GM23338 (cell line): ENCODE data around the gene PPP2R5C. TPM values are rescaled to one million over a fixed set of nuclear protein-coding genes. Genes with fewer than 3 reads are reported as not detected.

Experiments used
- ATAC-seq: fragments of 200-7000 bp; cut with Tn5 transposase; 3 replicates; pipeline ENCODE4 v1.9.1; 2020
- DNase-seq: peaks from one replicate; pipeline ENCODE4 v3.0.0-alpha.2; 2015; ENCODE audit warnings: low spot score
- H2AFZ ChIP-seq: fragments of 200-600 bp; sonication (generic); 2 replicates; pipeline ENCODE4 v1.8.0; 2016; ENCODE audit warnings: antibody characterized with exemption, mild to moderate bottlenecking, moderate library complexity
- H3F3A ChIP-seq: fragments of 200-600 bp; sonication (generic); replicated peaks from 2 replicates; pipeline ENCODE4 v1.8.0; 2017; ENCODE audit warnings: antibody characterized with exemption, mixed run types, low read depth
- H3K27ac ChIP-seq: fragments of 200-600 bp; sonication (generic); 2 replicates; pipeline ENCODE4 v1.6.1; 2016; ENCODE audit warnings: low read depth
- H3K27me3 ChIP-seq: fragments of 200-600 bp; sonication (generic); 2 replicates; pipeline ENCODE4 v1.8.0; 2016; ENCODE audit warnings: mild to moderate bottlenecking, mixed run types, moderate library complexity; ENCODE audit not compliant: insufficient read depth
- H3K36me3 ChIP-seq: fragments of 200-600 bp; sonication (generic); 2 replicates; pipeline ENCODE4 v1.8.0; 2016; ENCODE audit warnings: mild to moderate bottlenecking; ENCODE audit not compliant: insufficient read depth
- H3K4me1 ChIP-seq: fragments of 200-600 bp; sonication (generic); 2 replicates; pipeline ENCODE4 v1.8.0; 2016; ENCODE audit warnings: mild to moderate bottlenecking, moderate library complexity; ENCODE audit not compliant: insufficient read depth
- H3K4me2 ChIP-seq: fragments of 200-600 bp; sonication (generic); 2 replicates; pipeline ENCODE4 v1.7.1; 2017; ENCODE audit warnings: mixed run types
- H3K4me3 ChIP-seq: fragments of 200-600 bp; sonication (generic); 2 replicates; pipeline ENCODE4 v1.6.1; 2016; ENCODE audit warnings: mixed run types
- H3K79me2 ChIP-seq: fragments of 200-600 bp; sonication (generic); replicated peaks from 2 replicates; pipeline ENCODE4 v1.8.0; 2017; ENCODE audit warnings: mild to moderate bottlenecking; ENCODE audit not compliant: insufficient read depth
- H3K9me2 ChIP-seq: fragments of 200-600 bp; sonication (generic); 2 replicates; pipeline ENCODE4 v1.8.0; 2017; ENCODE audit not compliant: insufficient read depth
- H4K20me1 ChIP-seq: fragments of 200-600 bp; sonication (generic); replicated peaks from 2 replicates; pipeline ENCODE4 v1.8.0; 2017; ENCODE audit warnings: mild to moderate bottlenecking; ENCODE audit not compliant: insufficient read depth
- H3K27ac Mint-ChIP-seq: 2 replicates; pipeline ENCODE4 v1.8.0; 2020; ENCODE audit warnings: inconsistent platforms, mild to moderate bottlenecking, moderate library complexity, mixed read lengths
- H3K27me3 Mint-ChIP-seq: 3 replicates; pipeline ENCODE4 v1.8.0; 2022; ENCODE audit warnings: low read depth, mild to moderate bottlenecking, moderate library complexity, mixed read lengths, inconsistent platforms; ENCODE audit not compliant: insufficient read depth, poor library complexity
- H3K36me3 Mint-ChIP-seq: 3 replicates; pipeline ENCODE4 v1.8.0; 2021; ENCODE audit warnings: low read depth, mild to moderate bottlenecking, inconsistent platforms, moderate library complexity, mixed read lengths
- H3K4me1 Mint-ChIP-seq: 3 replicates; pipeline ENCODE4 v1.8.0; 2020; ENCODE audit warnings: mild to moderate bottlenecking, inconsistent platforms, mixed read lengths
- H3K4me3 Mint-ChIP-seq: 3 replicates; pipeline ENCODE4 v1.8.0; 2021; ENCODE audit warnings: moderate library complexity, mild to moderate bottlenecking, inconsistent platforms, mixed read lengths
- H3K9me3 Mint-ChIP-seq: 3 replicates; pipeline ENCODE4 v1.8.0; 2020; ENCODE audit warnings: moderate library complexity, mild to moderate bottlenecking, inconsistent platforms, mixed read lengths
- CREB1 ChIP-seq: fragments of 250-450 bp; sonication (Bioruptor Pico); IDR thresholded peaks from 2 replicates; pipeline ENCODE4 v1.5.0; 2020; ENCODE audit warnings: low read depth, mild to moderate bottlenecking, moderate library complexity
- CTCF ChIP-seq, 2 experiments: fragments of 200-600 bp in 1 of 2; sonication (generic) in 1 of 2; conservative IDR thresholded peaks; 2 replicates each; pipeline versions ENCODE4 v1.5.1 to v1.6.1; 2016 to 2017; ENCODE audit warnings: antibody characterized with exemption in 2 of 2, low read depth in 2 of 2, mild to moderate bottlenecking in 2 of 2, moderate library complexity in 1 of 2
- ETS1 ChIP-seq: IDR thresholded peaks from 2 replicates; pipeline ENCODE4 v1.6.1; 2016; ENCODE audit warnings: antibody characterized with exemption
- POLR2AphosphoS5 ChIP-seq: IDR thresholded peaks from 2 replicates; pipeline ENCODE4 v1.6.1; 2016; ENCODE audit warnings: antibody characterized with exemption, low read depth
- REST ChIP-seq: IDR thresholded peaks from one replicate; pipeline ENCODE4 v1.6.1; 2018; ENCODE audit warnings: antibody characterized with exemption; ENCODE audit not compliant: unreplicated experiment
- STAT1 ChIP-seq: IDR thresholded peaks from one replicate; pipeline ENCODE4 v1.6.1; 2016; ENCODE audit warnings: antibody characterized with exemption; ENCODE audit not compliant: unreplicated experiment
- ZNF331 ChIP-seq: fragments of 250-450 bp; sonication (Bioruptor Pico); IDR thresholded peaks from 2 replicates; pipeline ENCODE4 v1.5.0; 2020; ENCODE audit warnings: low read depth, mild to moderate bottlenecking, moderate library complexity
- ZNF462 ChIP-seq: fragments of 250-450 bp; sonication (Bioruptor Pico); IDR thresholded peaks from 2 replicates; pipeline ENCODE4 v1.5.0; 2020; ENCODE audit warnings: mild to moderate bottlenecking, moderate library complexity
- polyA plus RNA-seq: library from polyadenylated mRNA; unstranded; fragments of >200 nt; fragmentation: Nextera tagmentation; extraction: Ambion mirVana; gene quantifications from 2 replicates; pipeline ENCODE4 v1.2.1, GENCODE V29; 2016
- total RNA-seq: library from RNA; depleted of rRNA; stranded (reverse); fragments of >200 nt; shearing (Covaris generic); gene quantifications from 2 replicates; pipeline ENCODE4 v1.2.3, GENCODE V29; 2014

PPP2R5C gene
- total and polyA plus RNA-seq, 2 experiments from 2014 or later = 75.4 to 79.7 TPM

GRCh38 chr14:101735453-101735852 lies 26.1 kb upstream of the PPP2R5C start:
- no peaks in the 10 kb centered on the region for H4K20me1 ChIP-seq
- Mint-ChIP-seq H3K27ac (no peak overlapping the region), H3K4me1 (peaks cover 15% of the 10 kb centered on the region), H3K4me3 (no peak overlapping the region), H3K27me3 (peaks cover 5% of the 10 kb centered on the region), H3K9me3 (peaks cover 15% of the 10 kb centered on the region), H3K36me3 (peaks cover 10% of the 10 kb centered on the region; the same call in 2 of the 3 replicates)
- no peak overlapping the region for H3K27ac ChIP-seq
- H3K9me2 ChIP-seq = no peaks in the 10 kb centered on the region; the same call in 1 of the 2 replicates
- DNase-seq = no peak
- TF ChIP-seq ZNF462 (CRISPR knock-in tag) (no peak), REST (no peak), CTCF (conservative IDR thresholded peaks at IDR 0.05; ENCODE audit: low read depth in 2 of 2) (no peak), POLR2AphosphoS5 (no peak), CREB1 (CRISPR knock-in tag) (no peak), ZNF331 (CRISPR knock-in tag) (no peak), ETS1 (no peak), STAT1 (no peak)
- H2AFZ ChIP-seq = no peak overlapping the region
- no peaks in the 10 kb centered on the region for H3K27me3 ChIP-seq
- peaks cover 14% of the 10 kb centered on the region for H3K4me1 ChIP-seq
- ATAC-seq = no peak
- no peak overlapping the region for H3K4me3 ChIP-seq
- no peaks in the 10 kb centered on the region for H3K79me2 ChIP-seq
- no peaks in the 10 kb centered on the region for H3F3A ChIP-seq
- H3K4me2 ChIP-seq = no peak overlapping the region
- H3K36me3 ChIP-seq = no peaks in the 10 kb centered on the region
